HepG2 (cell line): ENCODE results near the gene SIGLEC6. TPM values are rescaled to one million over a fixed set of nuclear protein-coding genes. Genes with fewer than 3 reads are reported as not detected.

Experiments
- ATAC-seq: fragments of 200-7000 bp; cut with Tn5 transposase; 3 replicates; pipeline ENCODE4 v1.9.1; 2020; ENCODE audit warnings: mild to moderate bottlenecking, moderate library complexity
- BruUV-seq: library from RNA; stranded (reverse); fragments of 400-500 nt; replicated peaks from 2 replicates; lab custom pipeline; 2021; lab: Mats Ljungman, UMichigan
- CTCF ChIA-PET: fragments of 300-600 bp; formaldehyde crosslinking; extraction: SDS; loops from one replicate; lab custom pipeline; 2021; ENCODE audit warnings: low total read pairs, inconsistent platforms, low intra/inter-chr PET ratio; lab: Yijun Ruan, JAX
- POLR2A ChIA-PET: fragments of 350-600 bp; sonication (Branson Sonifier 250); formaldehyde crosslinking; loops from one replicate; lab custom pipeline; 2020; ENCODE audit warnings: antibody characterized with exemption, inconsistent platforms; lab: Yijun Ruan, JAX
- DNase-seq: peaks from one replicate; pipeline ENCODE4 v3.0.0-alpha.2; 2015; ENCODE audit warnings: low spot score
- FAIRE-seq: peaks from 3 replicates; lab custom pipeline; 2011; peaks lifted over from hg19 to GRCh38; lab: Jason Lieb, UNC
- H2AFZ ChIP-seq: one replicate; pipeline ENCODE4 v1.6.1; 2011; ENCODE audit warnings: low read length, inconsistent platforms
- H3K27ac ChIP-seq: fragments of 300-600 bp; 3 replicates; pipeline ENCODE4 v1.8.0; 2011; ENCODE audit warnings: mixed run types, mild to moderate bottlenecking, mixed read lengths, low read length, inconsistent platforms; ENCODE audit not compliant: insufficient read depth; ENCODE audit errors: extremely low read length
- H3K27me3 ChIP-seq, 2 experiments: fragments of 200-600 bp in 1 of 2; 2 replicates in 1 of 2; 3 replicates in 1 of 2; pipeline versions ENCODE4 v1.6.0 to v1.8.0; 2011; ENCODE audit warnings: low read length in 2 of 2, mild to moderate bottlenecking in 2 of 2, moderate library complexity in 2 of 2, inconsistent platforms in 1 of 2; ENCODE audit not compliant: insufficient read depth in 2 of 2, control insufficient read depth in 1 of 2
- H3K36me3 ChIP-seq, 2 experiments: fragments of 200-600 bp in 1 of 2; replicated peaks in 1 of 2; 2 replicates in 1 of 2; 3 replicates in 1 of 2; pipeline versions ENCODE4 v1.5.1 to v1.8.0; 2011; ENCODE audit warnings: low read length in 2 of 2, inconsistent platforms in 1 of 2; ENCODE audit not compliant: insufficient read depth in 2 of 2, control insufficient read depth in 1 of 2
- H3K4me1 ChIP-seq: 2 replicates; pipeline ENCODE4 v1.5.1; 2012; ENCODE audit warnings: low read length, inconsistent platforms; ENCODE audit not compliant: insufficient read depth
- H3K4me2 ChIP-seq: 2 replicates; pipeline ENCODE4 v1.6.0; 2011; ENCODE audit warnings: low read depth, low read length, inconsistent platforms
- H3K4me3 ChIP-seq, 3 experiments: fragments of 200-600 bp in 1 of 3; sonication (generic), shearing (Covaris generic) in 1 of 3; replicated peaks in 1 of 3; 2 replicates each; pipeline ENCODE4 v1.5.1; 2011 to 2016; ENCODE audit warnings: low read length in 3 of 3, inconsistent platforms in 2 of 3, low read depth in 2 of 3, mild to moderate bottlenecking in 2 of 3, control low read depth in 1 of 3, mixed read lengths in 1 of 3; ENCODE audit not compliant: insufficient read depth in 1 of 3
- H3K79me2 ChIP-seq: one replicate; pipeline ENCODE4 v1.6.1; 2011; ENCODE audit warnings: low read length, inconsistent platforms; ENCODE audit not compliant: insufficient read depth
- H3K9ac ChIP-seq: 2 replicates; pipeline ENCODE4 v1.6.0; 2011; ENCODE audit warnings: mild to moderate bottlenecking, low read depth, low read length, inconsistent platforms; ENCODE audit not compliant: insufficient read depth
- H3K9me3 ChIP-seq: 2 replicates; pipeline ENCODE4 v1.5.1; 2012; ENCODE audit warnings: mild to moderate bottlenecking, low read length
- H4K20me1 ChIP-seq: 2 replicates; pipeline ENCODE4 v1.6.0; 2011; ENCODE audit warnings: inconsistent platforms, mild to moderate bottlenecking, low read length, moderate library complexity; ENCODE audit not compliant: insufficient read depth
- MXD4 ChIP-seq: IDR thresholded peaks from 2 replicates; pipeline ENCODE4 v1.6.1; 2016; ENCODE audit warnings: mild to moderate bottlenecking, missing biosample characterization, missing genetic modification reagents
- SOX6 ChIP-seq, 2 experiments: fragments of 450-650 bp in 1 of 2; sonication (generic) in 1 of 2; formaldehyde crosslinking in 1 of 2; IDR thresholded peaks; 2 replicates each; pipeline versions ENCODE4 v1.4.0 to v1.6.1; 2017 to 2020; ENCODE audit warnings: antibody characterized with exemption in 1 of 2, mild to moderate bottlenecking in 1 of 2, missing genetic modification reagents in 1 of 2
- TSC22D2 ChIP-seq: sonication (generic); formaldehyde crosslinking; IDR thresholded peaks from 2 replicates; pipeline ENCODE4 v1.5.1; 2020; ENCODE audit warnings: missing genetic modification reagents, mild to moderate bottlenecking, borderline replicate concordance
- ZNF121 ChIP-seq: sonication (generic); formaldehyde crosslinking; IDR thresholded peaks from 2 replicates; pipeline ENCODE4 v1.5.0; 2020; ENCODE audit warnings: mild to moderate bottlenecking, missing genetic modification reagents
- ZNF770 ChIP-seq: sonication (generic); formaldehyde crosslinking; IDR thresholded peaks from 2 replicates; pipeline ENCODE4 v1.5.0; 2020; ENCODE audit warnings: mild to moderate bottlenecking, missing genetic modification reagents
- ZSCAN9 ChIP-seq: IDR thresholded peaks from 2 replicates; pipeline ENCODE4 v1.6.1; 2016; ENCODE audit warnings: borderline replicate concordance
- WGBS: methylation state at CpG from one replicate; pipeline ENCODE4 v1.1.6; 2017; ENCODE audit warnings: low lambda C conversion rate; 5-methylcytosine and 5-hydroxymethylcytosine counted together
- in situ Hi-C: cut with HindIII; loops from 2 replicates; pipeline ENCODE4 v1.10.0; 2017; ENCODE audit warnings: low pct_unique_long_range_greater_than_20kb; ENCODE audit not compliant: extremely low pct_ligation_motif_present
- intact Hi-C: fragments of 100-400 bp; cut with micrococcal nuclease; formaldehyde crosslinking; loops from one replicate; pipeline ENCODE4 v1.10.0; 2022; ENCODE audit not compliant: unreplicated experiment
- polyA plus RNA-seq, 8 experiments: library from polyadenylated mRNA; depleted of rRNA in 3 of 8; stranded (reverse) in 7 of 8; unstranded in 1 of 8; fragments of >200 nt; fragmentation: Illumina TruSeq in 4 of 8; extraction: Trizol in 4 of 8; gene quantifications; 2 replicates each; pipeline versions ENCODE4 v1.2.1 to v1.2.3, GENCODE V29; 2011 to 2016; ENCODE audit warnings: low read depth in 4 of 8, missing spikeins in 1 of 8, mixed read lengths in 1 of 8; ENCODE audit not compliant: insufficient read depth in 1 of 8
- small RNA-seq, 3 experiments: library from RNA; depleted of rRNA; stranded (forward); fragments of <200 nt; gene quantifications; one replicate each; pipeline ENCODE3, GENCODE V24; 2012; ENCODE audit warnings: low read depth in 2 of 3, low replicate concordance in 1 of 3; ENCODE audit not compliant: insufficient read length in 3 of 3, insufficient read depth in 2 of 3
- total RNA-seq, 5 experiments: library from RNA; depleted of rRNA; stranded (reverse); fragments of >200 nt; fragmentation: Illumina TruSeq; extraction: Trizol; gene quantifications; 2 replicates each; pipeline ENCODE4 v1.2.3, GENCODE V29; 2016; ENCODE audit warnings: low read depth in 1 of 5

The SIGLEC6 gene
- total and polyA plus RNA-seq, 2 of the 13 experiments (the other 11 are each of a cell fraction or from before 2014, with no cell fraction given): not detected

DNA sequence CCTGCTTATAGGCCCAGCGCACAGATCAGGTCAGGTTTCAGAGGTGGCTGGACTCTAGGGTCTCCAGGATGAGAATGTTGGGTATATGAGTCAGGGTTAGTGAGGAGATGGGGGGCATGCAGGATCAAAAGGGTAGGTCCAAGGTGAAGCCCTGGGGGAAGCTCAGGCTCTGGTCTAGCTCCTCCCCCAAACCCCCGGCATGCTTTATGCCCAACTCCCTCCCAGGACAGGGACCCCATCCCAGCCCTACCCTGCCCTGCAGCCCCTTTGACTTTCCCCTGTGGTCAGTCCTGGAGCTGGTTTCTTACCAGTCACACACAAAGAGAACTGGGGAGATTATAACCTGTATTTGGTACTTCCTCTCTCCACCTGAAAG lies 62.9 kb downstream of the SIGLEC6 start (continued):
- TF ChIP-seq ZNF770 (CRISPR knock-in tag) (no peak), SOX6 (IDR thresholded peaks at IDR 0.05) (no peak), SOX6 (CRISPR knock-in tag; IDR thresholded peaks at IDR 0.05) (no peak)
- TF ChIP-seq, all 625 proteins: peak for 0

DNA sequence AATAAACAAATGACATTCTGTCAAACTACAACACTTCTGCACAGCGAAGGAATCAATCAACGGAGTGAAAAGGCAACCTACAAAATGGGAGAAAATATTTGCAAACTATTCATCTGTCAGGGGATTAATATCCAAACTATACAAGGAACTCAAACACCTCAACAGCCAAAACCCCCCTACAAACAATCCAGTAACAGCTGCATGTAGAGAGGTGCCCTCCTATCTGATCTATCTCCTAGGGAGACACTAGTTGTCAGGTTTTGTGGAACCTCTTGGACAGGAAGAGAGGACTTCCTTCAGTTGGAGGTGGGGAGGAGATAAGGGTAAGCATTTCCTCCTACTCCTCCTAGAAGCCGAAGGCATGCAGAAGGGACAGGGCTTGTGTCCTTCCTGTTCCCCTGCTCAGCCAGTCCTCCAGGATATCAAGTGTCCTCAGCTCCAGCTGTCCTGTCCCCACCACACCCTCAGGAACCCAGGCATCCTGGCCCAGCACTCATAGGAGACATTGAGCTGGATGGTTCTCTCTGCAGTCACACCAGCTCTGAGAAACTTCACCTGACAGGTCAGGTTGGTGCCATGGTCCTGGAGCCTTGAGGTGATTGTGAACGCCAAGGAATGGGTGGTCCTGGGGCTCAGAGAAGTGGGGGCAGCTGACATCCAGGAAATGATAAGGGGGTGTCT lies 63.5 kb downstream of the SIGLEC6 start:
- no peak overlapping the region for H3K9ac ChIP-seq
- no peak overlapping the region for H3K27ac ChIP-seq
- no peak overlapping the region for H3K4me3 ChIP-seq
- ATAC-seq: no peak
- intact Hi-C loops (no loop called here), in situ Hi-C loops (no loop called here)
- CTCF ChIA-PET: no interaction called here
- H3K4me1 ChIP-seq: peaks cover under 1% of the 10 kb centered on the region; the same call in 1 of the 2 replicates
- H3K36me3 ChIP-seq: no peaks in the 10 kb centered on the region
- FAIRE-seq: no peak
- TF ChIP-seq TSC22D2 (no peak), ZSCAN9 (CRISPR knock-in tag) (no peak), ZNF121 (CRISPR knock-in tag) (no peak), MXD4 (no peak)
- WGBS: 3% methylated on average over 4 of the region's 4 CpGs
- BruUV-seq: no TSS peak
- H4K20me1 ChIP-seq: no peaks in the 10 kb centered on the region
- peaks cover 0 to 3% of the 10 kb centered on the region in 2 experiments; a peak in 2 of 5 replicates for H3K27me3 ChIP-seq
- no peak overlapping the region for H2AFZ ChIP-seq
- no peaks in the 10 kb centered on the region for H3K79me2 ChIP-seq
- no peak overlapping the region for H3K4me2 ChIP-seq
- POLR2A ChIA-PET: no interaction called here
- no peak for DNase-seq
- H3K9me3 ChIP-seq: no peaks in the 10 kb centered on the region

Small RNAs within 50 kb of the gene (small RNA-seq; reads per million reads assigned to genes)
- gene AC020914.3: 0 reads per million in 3 experiments

Other genes starting within 250 kb of the SIGLEC6 start
- 0.04 TPM in 1 of 2 replicates, not detected in the other for gene IGLON5, start 220.0 kb downstream of the SIGLEC6 start, total RNA-seq (2016; rRNA removed; fragmentation: Illumina TruSeq; extraction: Trizol)
- 5.7 and 6.2 TPM in 2 replicates for gene IGLON5, start 220.0 kb downstream of the SIGLEC6 start, polyA plus RNA-seq (2011; rRNA removed)
- gene VSIG10L, start 189.5 kb downstream of the SIGLEC6 start, total RNA-seq (2016; rRNA removed; fragmentation: Illumina TruSeq; extraction: Trizol): 1.8 and 2.7 TPM in 2 replicates
- 8.0 and 8.5 TPM in 2 replicates for gene VSIG10L, start 189.5 kb downstream of the SIGLEC6 start, polyA plus RNA-seq (2011; rRNA removed)
- gene ETFB, start 165.3 kb downstream of the SIGLEC6 start, total RNA-seq (2016; rRNA removed; fragmentation: Illumina TruSeq; extraction: Trizol): 678 and 853 TPM in 2 replicates
- 1,171 and 1,314 TPM in 2 replicates for gene ETFB, start 165.3 kb downstream of the SIGLEC6 start, polyA plus RNA-seq (2011; rRNA removed)
- gene CLDND2, start 162.7 kb downstream of the SIGLEC6 start, total RNA-seq (2016; rRNA removed; fragmentation: Illumina TruSeq; extraction: Trizol): 1.1 and 1.8 TPM in 2 replicates
- 0.84 and 1.6 TPM in 2 replicates for gene CLDND2, start 162.7 kb downstream of the SIGLEC6 start, polyA plus RNA-seq (2011; rRNA removed)
- gene NKG7, start 159.0 kb downstream of the SIGLEC6 start, total RNA-seq (2016; rRNA removed; fragmentation: Illumina TruSeq; extraction: Trizol): not detected in 2 replicates
- gene NKG7, start 159.0 kb downstream of the SIGLEC6 start, polyA plus RNA-seq (2011; rRNA removed): 0.21 and 0.40 TPM in 2 replicates
- gene LIM2, start 143.7 kb downstream of the SIGLEC6 start, total RNA-seq (2016; rRNA removed; fragmentation: Illumina TruSeq; extraction: Trizol): not detected in 2 replicates
- gene LIM2, start 143.7 kb downstream of the SIGLEC6 start, polyA plus RNA-seq (2011; rRNA removed): 1.3 and 1.8 TPM in 2 replicates
- gene C19orf84, start 141.1 kb downstream of the SIGLEC6 start, total RNA-seq (2016; rRNA removed; fragmentation: Illumina TruSeq; extraction: Trizol): not detected in 2 replicates
- gene C19orf84, start 141.1 kb downstream of the SIGLEC6 start, polyA plus RNA-seq (2011; rRNA removed): 0.05 and 0.20 TPM in 2 replicates
- gene SIGLEC10, start 114.0 kb downstream of the SIGLEC6 start, total RNA-seq (2016; rRNA removed; fragmentation: Illumina TruSeq; extraction: Trizol): not detected in 2 replicates
- gene SIGLEC10, start 114.0 kb downstream of the SIGLEC6 start, polyA plus RNA-seq (2011; rRNA removed): not detected in 2 replicates
- not detected in 2 replicates for gene SIGLEC8, start 73.2 kb downstream of the SIGLEC6 start, total RNA-seq (2016; rRNA removed; fragmentation: Illumina TruSeq; extraction: Trizol)
- not detected in 2 replicates for gene SIGLEC8, start 73.2 kb downstream of the SIGLEC6 start, polyA plus RNA-seq (2011; rRNA removed)
- not detected in 2 replicates for gene CEACAM18, start 53.1 kb downstream of the SIGLEC6 start, total RNA-seq (2016; rRNA removed; fragmentation: Illumina TruSeq; extraction: Trizol)
- not detected in 2 replicates for gene CEACAM18, start 53.1 kb downstream of the SIGLEC6 start, polyA plus RNA-seq (2011; rRNA removed)
- not detected in 2 replicates for gene SIGLEC12, start 29.9 kb downstream of the SIGLEC6 start, total RNA-seq (2016; rRNA removed; fragmentation: Illumina TruSeq; extraction: Trizol)
- gene SIGLEC12, start 29.9 kb downstream of the SIGLEC6 start, polyA plus RNA-seq (2011; rRNA removed): not detected in 2 replicates
- 1.5 and 2.3 TPM in 2 replicates for gene ZNF175, start 39.6 kb upstream of the SIGLEC6 start, total RNA-seq (2016; rRNA removed; fragmentation: Illumina TruSeq; extraction: Trizol)
- 1.1 and 1.2 TPM in 2 replicates for gene ZNF175, start 39.6 kb upstream of the SIGLEC6 start, polyA plus RNA-seq (2011; rRNA removed)
- gene SIGLEC5, start 98.7 kb upstream of the SIGLEC6 start, total RNA-seq (2016; rRNA removed; fragmentation: Illumina TruSeq; extraction: Trizol): not detected in 2 replicates
- not detected in 2 replicates for gene SIGLEC5, start 98.7 kb upstream of the SIGLEC6 start, polyA plus RNA-seq (2011; rRNA removed)
- 0.09 TPM in 1 of 2 replicates, not detected in the other for gene SIGLEC14, start 115.2 kb upstream of the SIGLEC6 start, total RNA-seq (2016; rRNA removed; fragmentation: Illumina TruSeq; extraction: Trizol)
- 0.04 and 0.05 TPM in 2 replicates for gene SIGLEC14, start 115.2 kb upstream of the SIGLEC6 start, polyA plus RNA-seq (2011; rRNA removed)
- gene SPACA6, start 161.7 kb upstream of the SIGLEC6 start, total RNA-seq (2016; rRNA removed; fragmentation: Illumina TruSeq; extraction: Trizol): 0.53 and 2.2 TPM in 2 replicates
- gene SPACA6, start 161.7 kb upstream of the SIGLEC6 start, polyA plus RNA-seq (2011; rRNA removed): 1.4 and 2.3 TPM in 2 replicates
- not detected in 2 replicates for gene HAS1, start 192.3 kb upstream of the SIGLEC6 start, total RNA-seq (2016; rRNA removed; fragmentation: Illumina TruSeq; extraction: Trizol)
- 0.12 TPM in 1 of 2 replicates, not detected in the other for gene HAS1, start 192.3 kb upstream of the SIGLEC6 start, polyA plus RNA-seq (2011; rRNA removed)
- not detected in 2 replicates for gene FPR1, start 220.2 kb upstream of the SIGLEC6 start, total RNA-seq (2016; rRNA removed; fragmentation: Illumina TruSeq; extraction: Trizol)
- 0.07 TPM in 1 of 2 replicates, not detected in the other for gene FPR1, start 220.2 kb upstream of the SIGLEC6 start, polyA plus RNA-seq (2011; rRNA removed)
- not detected in 2 replicates for gene FPR2, start 229.5 kb upstream of the SIGLEC6 start, total RNA-seq (2016; rRNA removed; fragmentation: Illumina TruSeq; extraction: Trizol)
- gene FPR2, start 229.5 kb upstream of the SIGLEC6 start, polyA plus RNA-seq (2011; rRNA removed): not detected in 2 replicates